ENCODE results near the gene MAN1A1. TPM values are rescaled to one million over a fixed set of nuclear protein-coding genes. Genes with fewer than 3 reads are reported as not detected.

MAN1A1 gene
- total and polyA plus RNA-seq, 2 of the 8 experiments (the other 6 are each of a cell fraction or from before 2014, with no cell fraction given), result 1.8 to 5.4 TPM

GRCh38 chr6:119182216-119182803 lies 167.3 kb downstream of the MAN1A1 start:
- Histone ChIP-seq H3K79me1 (ENCODE audit: low read depth, low read length) (no peaks in the 10 kb centered on the region), H4K91ac (replicated peaks; ENCODE audit: insufficient read length, low read length) (no peak overlapping the region), H2AFZ (ENCODE audit: low read length) (no peak overlapping the region), H2AK5ac (ENCODE audit: low read depth, low read length) (no peak overlapping the region), H4K5ac (ENCODE audit: insufficient read length, low read depth, low read length) (no peak overlapping the region), H2BK5ac (ENCODE audit: low read depth, low read length) (no peak overlapping the region), H3K36me3 (ENCODE audit: control insufficient read depth in 2 of 4, insufficient read depth in 4 of 4, low read length in 3 of 4) (no peaks in the 10 kb centered on the region), H2BK20ac (ENCODE audit: low read length) (no peak overlapping the region), H3K56ac (replicated peaks; ENCODE audit: insufficient read length, low read depth, low read length) (no peak overlapping the region), H3K23me2 (ENCODE audit: low read depth, low read length) (no peaks in the 10 kb centered on the region), H3K9ac (replicated peaks in 1 of 4; ENCODE audit: extremely low read depth in 1 of 4, low read depth in 3 of 4, low read length in 3 of 4) (no peak overlapping the region), H3K4me2 (ENCODE audit: insufficient read depth in 1 of 2, low read depth in 2 of 2, low read length in 2 of 2) (no peak overlapping the region), H3K23ac (ENCODE audit: insufficient read length) (no peak overlapping the region), H2BK12ac (ENCODE audit: low read depth, low read length) (no peak overlapping the region), H3K14ac (ENCODE audit: insufficient read length) (no peak overlapping the region), H3K79me2 (ENCODE audit: control insufficient read depth in 1 of 2, insufficient read depth in 2 of 2, low read length in 2 of 2) (no peaks in the 10 kb centered on the region), H4K8ac (ENCODE audit: extremely low read depth, insufficient read depth, low read length) (no peak overlapping the region), H3K4me1 (replicated peaks in 1 of 4; ENCODE audit: control insufficient read depth in 3 of 4, insufficient read depth in 4 of 4, low read length in 3 of 4) (peaks cover 0 to 2% (median 0%) of the 10 kb centered on the region in 4 experiments; a peak in 1 of 7 replicates), H4K20me1 (replicated peaks in 1 of 2; ENCODE audit: control insufficient read depth in 1 of 2, insufficient read depth in 2 of 2, low read length in 2 of 2) (no peaks in the 10 kb centered on the region), H3K9me3 (ENCODE audit: insufficient read depth in 2 of 2, low read depth in 1 of 2, low read length in 1 of 2) (no peaks in the 10 kb centered on the region), H3K4me3 (ENCODE audit: extremely low read depth in 1 of 4, insufficient read depth in 2 of 4, low read depth in 3 of 4, low read length in 4 of 4) (no peak overlapping the region), H3K27ac (ENCODE audit: low read depth, low read length) (no peak overlapping the region), H3K18ac (ENCODE audit: extremely low read depth, low read length) (no peak overlapping the region), H2BK15ac (ENCODE audit: low read length) (no peak overlapping the region), H3K4ac (replicated peaks; ENCODE audit: insufficient read length, low read depth, low read length) (no peak overlapping the region), H3K27me3 (replicated peaks in 1 of 4; ENCODE audit: control insufficient read depth in 3 of 4, extremely low read depth in 1 of 4, insufficient read depth in 3 of 4, low read length in 3 of 4) (no peaks in the 10 kb centered on the region), H2BK120ac (replicated peaks; ENCODE audit: low read depth, low read length) (no peak overlapping the region)
- POLR2A ChIA-PET (ENCODE audit: partially characterized antibody), result interaction anchor here (0.6 kb wide), 1 partner anchor 1360 kb away, joined by 3 read pairs; no protein-coding TSS in a partner anchor
- 90% methylated on average over 2 of the region's 2 CpGs; no CpG with 5 or more reads in 1 of the 2 experiments for WGBS, 2 experiments (ENCODE audit: extremely low coverage in 1 of 2, insufficient coverage in 1 of 2, insufficient read length in 1 of 2, insufficient replicate concordance in 2 of 2, low coverage in 1 of 2, low lambda C conversion rate in 2 of 2, missing lambda C conversion rate in 1 of 2)
- no peak for FAIRE-seq
- DNase-seq (ENCODE audit: low read depth in 1 of 2, low spot score in 2 of 2), result no peak
- CTCF ChIA-PET (ENCODE audit: partially characterized antibody), result no interaction called here
- no peak for TF ChIP-seq POLR2A (IDR thresholded peaks at IDR 0.05; ENCODE audit: control extremely low read depth in 1 of 2, low read depth in 2 of 2, low read length in 2 of 2)
- no peak for TF ChIP-seq RFX5 (IDR thresholded peaks at IDR 0.05; ENCODE audit: borderline replicate concordance, low read depth, low read length)
- no peak for TF ChIP-seq HDAC2 (IDR thresholded peaks at IDR 0.05; ENCODE audit: borderline replicate concordance in 1 of 2, low read depth in 2 of 2, low read length in 2 of 2)
- no peak for TF ChIP-seq CEBPB (IDR thresholded peaks at IDR 0.05; ENCODE audit: low read depth, low read length)
- no peak for TF ChIP-seq EZH2 (IDR thresholded peaks at IDR 0.05; ENCODE audit: low read depth, low read length, severe bottlenecking)
- TF ChIP-seq PHF8 (conservative IDR thresholded peaks at IDR 0.05; ENCODE audit: low read depth, low read length), result no peak
- no peak for TF ChIP-seq BRCA1 (IDR thresholded peaks at IDR 0.05; ENCODE audit: low read depth, low read length)
- no peak for TF ChIP-seq RNF2 (IDR thresholded peaks at IDR 0.05; ENCODE audit: borderline replicate concordance, low read depth, low read length, missing control alignments, poor library complexity, severe bottlenecking)
- no peak for TF ChIP-seq SUZ12 (IDR thresholded peaks at IDR 0.05; ENCODE audit: low read length)
- no peak for TF ChIP-seq RAD21 (IDR thresholded peaks at IDR 0.05 in 1 of 2, conservative IDR thresholded peaks at IDR 0.05 in 1 of 2; ENCODE audit: low read depth in 2 of 2, low read length in 2 of 2)
- TF ChIP-seq USF2 (IDR thresholded peaks at IDR 0.05; ENCODE audit: low read length), result no peak
